Peyer's patch (tissue), 4 donors: Measurements from ENCODE around the gene KDM8.
A peak's percentile ranks its signal among the peaks of the same experiment; 100 is the strongest.

Experiments
- CTCF ChIP-seq, 6 experiments: fragments of 450-650 bp in 4 of 6; fragments of 200-600 bp in 2 of 6; sonication (generic) in 1 of 6; IDR thresholded peaks; one replicate each; pipeline ENCODE4 v1.5.1; 2017 to 2019; ENCODE audit warnings: antibody characterized with exemption in 6 of 6, mild to moderate bottlenecking in 3 of 6, moderate library complexity in 1 of 6
- POLR2A ChIP-seq, 2 donors: fragments of 450-650 bp; IDR thresholded peaks; one replicate each; pipeline ENCODE4 v1.5.1; 2017; ENCODE audit warnings: antibody characterized with exemption in 2 of 2, mild to moderate bottlenecking in 2 of 2, moderate library complexity in 2 of 2

DNA sequence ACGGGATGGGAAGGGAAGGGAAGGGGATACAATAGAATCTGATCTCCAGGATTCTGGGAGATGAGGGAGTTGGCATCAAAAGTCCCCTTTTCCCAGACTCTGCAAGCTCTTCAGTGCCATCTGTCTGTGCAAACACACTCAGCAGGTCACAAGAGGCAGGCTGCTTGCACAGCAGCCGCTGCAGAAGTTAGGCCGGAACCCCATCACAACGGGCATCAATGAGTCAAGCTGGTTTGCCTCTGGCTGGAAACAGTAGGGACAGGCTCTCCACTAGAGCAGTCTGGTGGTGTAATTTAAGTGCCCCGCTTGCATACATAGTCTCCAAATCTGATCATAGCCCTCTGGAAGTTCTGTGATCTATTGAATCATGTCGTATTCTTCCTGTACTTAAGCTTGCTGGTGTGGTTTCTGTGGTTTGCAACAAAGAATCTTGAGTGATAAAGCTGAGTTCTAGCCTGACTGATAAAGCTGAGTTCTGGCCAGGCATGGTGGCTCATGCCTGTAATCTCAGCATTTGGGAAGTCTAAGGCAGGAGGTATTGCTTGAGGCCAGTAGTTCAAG lies 33.7 kb upstream of the KDM8 start:
- TF ChIP-seq CTCF (IDR thresholded peaks at IDR 0.05) (peak in 3 of 6 experiments; percentile 18 to 49 (median 35)), POLR2A (IDR thresholded peaks at IDR 0.05) (no peak)
